Thymus (tissue), 11 donors: ENCODE results near the gene DEPP1. TPM values are rescaled to one million over a fixed set of nuclear protein-coding genes. Genes with fewer than 3 reads are reported as not detected.

Experiments
- DNase-seq, 9 donors: peaks; one replicate each; pipeline ENCODE4 v3.0.0-alpha.2; 2013; ENCODE audit warnings: low spot score in 9 of 9, low read depth in 6 of 9, missing footprints in 1 of 9
- H3K27ac ChIP-seq, 2 donors: one replicate each; pipeline ENCODE4 v1.5.1; 2013; ENCODE audit warnings: control low read depth in 1 of 2, low read depth in 1 of 2, low read length in 1 of 2, mild to moderate bottlenecking in 1 of 2, moderate library complexity in 1 of 2
- H3K27me3 ChIP-seq, 2 donors: one replicate each; pipeline ENCODE4 v1.5.1; 2013; ENCODE audit warnings: low read length in 1 of 2; ENCODE audit not compliant: control insufficient read depth in 2 of 2, insufficient read depth in 1 of 2
- H3K36me3 ChIP-seq, 2 donors: one replicate each; pipeline ENCODE4 v1.5.1; 2013; ENCODE audit warnings: low read length in 1 of 2, mild to moderate bottlenecking in 1 of 2, moderate library complexity in 1 of 2; ENCODE audit not compliant: control insufficient read depth in 2 of 2, insufficient read depth in 2 of 2
- H3K4me1 ChIP-seq, 2 donors: one replicate each; pipeline ENCODE4 v1.5.1; 2013; ENCODE audit warnings: low read length in 2 of 2; ENCODE audit not compliant: control insufficient read depth in 2 of 2, insufficient read depth in 2 of 2
- H3K4me3 ChIP-seq, 2 donors: one replicate each; pipeline ENCODE4 v1.5.1; 2013; ENCODE audit warnings: low read length in 2 of 2, control low read depth in 1 of 2, mild to moderate bottlenecking in 1 of 2
- H3K9me3 ChIP-seq, 2 donors: one replicate each; pipeline ENCODE4 v1.5.1; 2013; ENCODE audit warnings: low read length in 1 of 2, mild to moderate bottlenecking in 1 of 2; ENCODE audit not compliant: control insufficient read depth in 2 of 2, insufficient read depth in 1 of 2
- WGBS: extraction: QIAGEN DNeasy Blood & Tissue Kit; methylation state at CpG from one replicate; pipeline ENCODE4 v1.1.7; 2013; 5-methylcytosine and 5-hydroxymethylcytosine counted together
- polyA plus RNA-seq: library from polyadenylated mRNA; stranded (reverse); fragments of 200-250 nt; gene quantifications from one replicate; pipeline ENCODE4 v1.2.3, GENCODE V29; 2013
- total RNA-seq: library from RNA; stranded (reverse); fragments of 120-200 nt; gene quantifications from one replicate; pipeline ENCODE4 v1.2.4, GENCODE V29; 2013
- donor health status: healthy.

Gene DEPP1
- total and polyA plus RNA-seq, 2 donors = 12.2 to 51.6 TPM

GRCh38 chr10:44959247-44960087, 19.1 kb downstream of the DEPP1 start, which contains the start of gene RASSF4:
Gene RASSF4, plus strand, starts transcription at chr10:44959802. Its CDS starts 10,401 bp downstream, at chr10:44970203.
- H3K36me3 ChIP-seq = peaks cover 0 to 6% of the 10 kb centered on the region in 2 donors
- peak within 1 kb of the TSS; percentile 75 to 81 for H3K4me3 ChIP-seq
- no peaks in the 10 kb centered on the region for H3K27me3 ChIP-seq
- WGBS = 2% methylated on average over 74 of the region's 74 CpGs
- H3K27ac ChIP-seq = peak within 1 kb of the TSS; percentile 48 to 93
- peaks cover 36 to 53% of the 10 kb centered on the region in 2 donors for H3K4me1 ChIP-seq
- peak in 8 of 9 donors; percentile 45 to 92 (median 79) for DNase-seq
- peaks cover 1 to 3% of the 10 kb centered on the region in 2 donors for H3K9me3 ChIP-seq

- Histone ChIP-seq H3K9me3 (peaks cover 0 to 1% of the 10 kb centered on the region in 2 donors), H3K4me1 (peaks cover 30 to 47% of the 10 kb centered on the region in 2 donors), H3K36me3 (peaks cover 0 to 6% of the 10 kb centered on the region in 2 donors), H3K27ac (peak overlapping the region; percentile 48 to 93), H3K4me3 (peak overlapping the region; percentile 75 to 81), H3K27me3 (no peaks in the 10 kb centered on the region)
- no peak for DNase-seq
- 8% methylated on average over 6 of the region's 6 CpGs for WGBS
Observed at GRCh38 chr10:44958898-44959246, 19.7 kb downstream of the DEPP1 start.

GRCh38 chr10:44958196-44958897, 20.3 kb downstream of the DEPP1 start:
- Histone ChIP-seq H3K27ac (no peak overlapping the region), H3K4me1 (peaks cover 25 to 42% of the 10 kb centered on the region in 2 donors), H3K36me3 (peaks cover 0 to 6% of the 10 kb centered on the region in 2 donors), H3K27me3 (no peaks in the 10 kb centered on the region), H3K9me3 (peaks cover 0 to 1% of the 10 kb centered on the region in 2 donors), H3K4me3 (peak overlapping the region; percentile 75 to 81)
- WGBS = 83% methylated on average over 5 of the region's 5 CpGs
- DNase-seq = no peak

GRCh38 chr10:44956717-44957706, 21.6 kb downstream of the DEPP1 start:
- no peak overlapping the region for H3K4me3 ChIP-seq
- DNase-seq = no peak
- no peaks in the 10 kb centered on the region for H3K27me3 ChIP-seq
- H3K9me3 ChIP-seq = peaks cover 0 to 1% of the 10 kb centered on the region in 2 donors
- no peak overlapping the region for H3K27ac ChIP-seq
- peaks cover 18 to 30% of the 10 kb centered on the region in 2 donors for H3K4me1 ChIP-seq
- 96% methylated on average over 4 of the region's 4 CpGs for WGBS
- peaks cover 0 to 6% of the 10 kb centered on the region in 2 donors for H3K36me3 ChIP-seq

GRCh38 chr10:44956226-44956625, 22.4 kb downstream of the DEPP1 start:
- 99% methylated on average over 4 of the region's 4 CpGs for WGBS
- Histone ChIP-seq H3K27ac (no peak overlapping the region), H3K36me3 (peaks cover 0 to 6% of the 10 kb centered on the region in 2 donors)

GRCh38 chr10:44955413-44956070, 23.1 kb downstream of the DEPP1 start:
- no peak overlapping the region for H3K4me3 ChIP-seq
- peaks cover 18 to 24% of the 10 kb centered on the region in 2 donors for H3K4me1 ChIP-seq
- whole genome bisulfite sequencing = 97% methylated on average over 8 of the region's 8 CpGs
- DNase-seq = no peak
- peaks cover 0 to 1% of the 10 kb centered on the region in 2 donors for H3K9me3 ChIP-seq
- H3K36me3 ChIP-seq = peaks cover 0 to 6% of the 10 kb centered on the region in 2 donors
- no peak overlapping the region for H3K27ac ChIP-seq
- no peaks in the 10 kb centered on the region for H3K27me3 ChIP-seq

More at GRCh38 chr10:44956226-44956625, 22.4 kb downstream of the DEPP1 start:
- no peak for DNase-seq
- Histone ChIP-seq H3K9me3 (peaks cover 0 to 1% of the 10 kb centered on the region in 2 donors), H3K27me3 (no peaks in the 10 kb centered on the region), H3K4me3 (no peak overlapping the region), H3K4me1 (peaks cover 18 to 26% of the 10 kb centered on the region in 2 donors)

GRCh38 chr10:44954962-44955361, 23.6 kb downstream of the DEPP1 start:
- H3K27me3 ChIP-seq = no peaks in the 10 kb centered on the region
- no peak overlapping the region for H3K27ac ChIP-seq
- H3K36me3 ChIP-seq = peaks cover 0 to 6% of the 10 kb centered on the region in 2 donors
- DNase-seq = no peak
- H3K4me3 ChIP-seq = no peak overlapping the region
- H3K9me3 ChIP-seq = peaks cover 0 to 1% of the 10 kb centered on the region in 2 donors
- H3K4me1 ChIP-seq = peaks cover 13 to 20% of the 10 kb centered on the region in 2 donors

- peaks cover 0 to 6% of the 10 kb centered on the region in 2 donors for H3K36me3 ChIP-seq
- H3K27ac ChIP-seq = no peak overlapping the region
- H3K4me3 ChIP-seq = no peak overlapping the region
- no peak for DNase-seq
- peaks cover 0 to 1% of the 10 kb centered on the region in 2 donors for H3K9me3 ChIP-seq
- peaks cover 11 to 15% of the 10 kb centered on the region in 2 donors for H3K4me1 ChIP-seq
- no peaks in the 10 kb centered on the region for H3K27me3 ChIP-seq
Observed at GRCh38 chr10:44954042-44954441, 24.6 kb downstream of the DEPP1 start.
